A673 (cell line): ENCODE results near the gene CACNA2D1.
A peak's percentile ranks its signal among the peaks of the same experiment; 100 is the strongest.

Experiments
- CTCF ChIP-seq: fragments of 300-800, 200-600 bp; sonication (generic); conservative IDR thresholded peaks from 2 replicates; pipeline ENCODE4 v1.5.1; 2017; ENCODE audit warnings: low read depth, mild to moderate bottlenecking, antibody characterized with exemption, low read length, moderate library complexity, mixed read lengths
- EZH2 ChIP-seq: fragments of 200-600 bp; sonication (generic); IDR thresholded peaks from 2 replicates; pipeline ENCODE4 v1.6.1; 2017; ENCODE audit warnings: borderline replicate concordance, low read depth, mild to moderate bottlenecking, mixed read lengths, antibody characterized with exemption, low read length; ENCODE audit not compliant: poor library complexity, severe bottlenecking

DNA sequence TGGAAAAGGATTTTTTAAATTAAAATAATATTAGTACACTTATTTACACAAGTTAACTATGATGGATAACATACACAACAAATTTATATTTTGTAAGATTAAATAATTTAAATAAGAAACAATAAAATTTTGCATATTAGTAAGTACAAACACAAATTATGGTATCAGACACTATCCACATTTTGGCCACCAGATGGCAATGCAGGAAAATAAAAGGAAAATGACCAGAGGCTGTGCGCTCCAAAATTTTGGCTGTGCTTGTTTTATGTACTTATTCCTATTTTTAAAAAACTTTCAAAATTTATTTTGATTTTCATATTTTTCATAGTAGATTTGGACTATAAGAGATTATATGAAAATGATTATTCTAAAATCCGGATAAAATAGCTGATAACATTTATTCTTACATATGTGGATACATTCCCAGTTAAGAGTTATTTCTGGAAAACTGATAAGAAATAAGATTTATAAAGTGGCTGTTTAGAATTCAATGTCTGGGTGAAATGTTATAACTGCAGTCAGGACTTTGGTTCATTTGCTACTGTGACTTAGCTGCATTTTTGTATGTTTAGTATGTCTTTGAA is 399.0 kb downstream of the CACNA2D1 start:
- TF ChIP-seq CTCF (peak; percentile 76), EZH2 (no peak)
